ENCODE data around the gene TPP1.

Gene TPP1

GRCh38 chr11:6626971-6627761 is 7.9 kb upstream of the TPP1 start:
- DNase-seq = no peak

GRCh38 chr11:6625832-6626420 is 6.7 kb upstream of the TPP1 start:
- no peak for DNase-seq

- no peak for DNase-seq
These were observed 6.1 kb upstream of the TPP1 start for GRCh38 chr11:6625156-6625831.

- no peak for DNase-seq
These were observed 4.5 kb upstream of the TPP1 start for GRCh38 chr11:6623391-6624363.

- DNase-seq = no peak
These were observed 3.3 kb upstream of the TPP1 start for GRCh38 chr11:6622261-6623171.

GRCh38 chr11:6621711-6622211 is 2.5 kb upstream of the TPP1 start:
- no peak for DNase-seq

GRCh38 chr11:6620636-6621035 is 1.4 kb upstream of the TPP1 start:
- DNase-seq = no peak

GRCh38 chr11:6618117-6619003 is 862 bp downstream of the TPP1 start:
- peak; percentile 83 for DNase-seq

- peak; percentile 50 for DNase-seq
These were observed 1.9 kb downstream of the TPP1 start for GRCh38 chr11:6617315-6617781.

- DNase-seq = no peak
These were observed 2.5 kb downstream of the TPP1 start for GRCh38 chr11:6616596-6617250.

- DNase-seq = no peak
These were observed 3.2 kb downstream of the TPP1 start for GRCh38 chr11:6615882-6616585.

GRCh38 chr11:6615046-6615445 is 4.2 kb downstream of the TPP1 start:
- DNase-seq = no peak

GRCh38 chr11:6614446-6614845 is 4.8 kb downstream of the TPP1 start:
- DNase-seq = no peak

- DNase-seq = no peak
These were observed 5.7 kb downstream of the TPP1 start for GRCh38 chr11:6613496-6613895.

- peak; percentile 96 for DNase-seq
These were observed 6.8 kb downstream of the TPP1 start, which contains the start of gene TAF10 for GRCh38 chr11:6612213-6613041. Gene TAF10, minus strand, starts transcription at chr11:6612216. Its CDS starts 27 bp downstream, at chr11:6612189.

- DNase-seq = no peak
These were observed 7.3 kb downstream of the TPP1 start for GRCh38 chr11:6611963-6612212.

- DNase-seq = peak; percentile 26
These were observed 7.9 kb downstream of the TPP1 start for GRCh38 chr11:6611092-6611962.

All from CD4-positive, alpha-beta T cell treated with Interleukin-15 for 1 hour (primary cell).